Activated T-helper 1 cell treated with Interleukin-2 at 50 U/mL for 16 hours (primary cell): ENCODE data around the gene NKX2-3.

Experiments
- DNase-seq: peaks from one replicate; pipeline ENCODE4 v3.0.0-alpha.2; 2020; ENCODE audit warnings: low read depth

The NKX2-3 gene

DNA sequence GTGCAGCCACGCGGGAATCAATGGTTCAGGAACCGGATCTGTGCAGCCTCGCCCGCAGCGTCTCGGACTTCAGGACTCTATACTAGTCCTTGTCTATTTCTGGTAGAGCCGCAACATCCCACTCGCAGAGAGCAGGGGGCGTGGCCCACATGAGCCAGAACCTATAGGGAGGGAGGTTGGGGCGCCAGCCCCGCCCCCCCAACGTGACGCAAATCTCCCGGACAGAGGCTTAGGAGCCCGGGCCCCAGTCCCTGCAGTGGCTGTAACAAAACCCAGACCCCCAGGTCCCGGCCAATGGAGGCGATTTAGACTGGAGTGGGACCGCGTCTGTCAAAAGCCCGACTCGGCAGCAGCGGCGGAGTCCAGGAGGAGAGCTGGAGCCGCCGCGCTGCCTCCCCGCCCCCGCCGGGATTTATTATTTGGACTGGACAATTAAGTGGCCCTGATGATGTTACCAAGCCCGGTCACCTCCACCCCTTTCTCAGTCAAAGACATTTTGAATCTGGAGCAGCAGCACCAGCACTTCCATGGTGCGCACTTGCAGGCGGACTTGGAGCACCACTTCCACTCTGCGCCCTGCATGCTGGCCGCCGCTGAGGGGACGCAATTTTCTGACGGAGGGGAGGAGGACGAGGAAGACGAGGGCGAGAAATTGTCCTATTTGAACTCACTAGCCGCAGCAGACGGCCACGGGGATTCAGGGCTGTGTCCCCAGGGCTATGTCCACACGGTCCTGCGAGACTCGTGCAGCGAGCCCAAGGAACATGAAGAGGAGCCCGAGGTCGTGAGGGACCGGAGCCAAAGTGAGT is at the start of gene NKX2-3:
Gene NKX2-3, plus strand, starts transcription at position 256 of the 809 bp plus-strand sequence. Its CDS starts 190 bp downstream, at position 446.
- DNase-seq, result no peak

DNA sequence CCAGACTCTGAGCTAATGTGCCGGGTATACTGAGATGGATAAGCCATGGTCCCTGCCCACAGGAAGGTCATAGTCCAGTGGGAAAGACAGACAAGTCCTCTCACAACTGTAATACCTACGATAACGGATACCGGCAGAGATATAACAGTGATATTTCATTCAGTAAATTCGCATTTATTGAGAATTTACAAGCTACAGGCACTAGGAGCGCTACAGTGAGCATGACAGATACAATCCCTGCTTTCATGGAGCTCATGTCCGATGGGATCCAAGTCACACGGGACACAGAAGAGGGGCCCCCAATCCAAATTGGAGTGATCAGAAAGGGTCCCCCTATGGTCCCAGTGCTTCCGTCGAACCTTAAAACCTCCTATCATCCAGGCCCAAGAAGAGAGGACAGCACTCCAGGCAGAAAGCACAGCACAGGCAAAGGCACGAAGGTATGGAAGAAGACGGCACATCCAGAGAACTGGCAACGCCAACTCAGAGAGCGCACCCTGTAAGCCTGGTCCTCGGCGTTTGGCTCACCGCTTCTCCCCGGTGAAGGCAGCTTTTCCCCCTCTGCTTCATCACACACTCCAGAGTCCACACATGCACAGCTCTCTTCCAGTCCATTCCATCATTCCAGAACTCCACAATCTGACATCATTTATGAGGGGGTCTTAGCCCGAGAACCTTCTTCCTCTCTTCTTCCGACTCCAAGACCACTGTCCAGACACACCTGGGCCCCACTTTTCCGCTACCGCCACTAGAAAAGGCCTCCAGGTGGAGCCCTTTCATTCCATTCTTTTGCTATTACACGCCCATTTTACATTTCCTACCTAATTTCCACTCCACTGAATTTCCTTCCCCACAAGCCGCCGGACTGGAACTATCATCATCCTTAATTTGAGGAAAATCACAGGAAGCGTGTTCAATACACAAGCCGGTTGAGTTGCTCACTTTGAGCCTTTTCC is 47.8 kb upstream of the NKX2-3 start:
- no peak for DNase-seq

DNA sequence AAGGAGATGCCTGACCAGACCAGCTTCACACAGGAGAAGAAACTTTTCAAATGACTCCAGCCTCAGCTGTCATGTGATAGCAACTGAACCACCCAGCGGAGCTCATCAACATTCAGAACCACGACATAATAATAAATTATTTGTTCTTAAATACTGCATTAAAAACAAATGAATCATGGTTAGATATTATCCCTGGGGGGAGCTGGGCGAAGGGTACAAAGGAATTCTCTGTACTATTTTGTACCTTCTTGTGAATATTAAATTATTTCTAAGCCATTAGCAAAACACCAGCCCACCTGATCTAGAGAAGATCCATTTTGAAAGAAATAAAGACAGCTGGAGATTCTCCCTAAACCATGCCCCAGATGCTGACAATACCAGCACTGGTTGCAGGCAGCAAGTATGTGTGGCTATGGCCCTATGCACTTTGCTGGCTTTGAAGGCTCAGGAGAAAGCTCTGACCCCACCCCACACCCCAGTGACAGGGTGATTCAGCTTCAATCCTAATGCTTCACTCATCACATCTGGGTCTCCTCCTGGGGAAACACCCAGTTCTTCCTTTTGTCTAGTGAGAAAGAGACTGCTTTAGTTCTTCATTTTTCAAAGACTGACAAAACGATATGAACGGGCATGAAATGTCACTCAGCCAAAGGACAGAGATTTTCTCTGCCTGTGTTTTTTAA is 45.5 kb upstream of the NKX2-3 start:
- no peak for DNase-seq

DNA sequence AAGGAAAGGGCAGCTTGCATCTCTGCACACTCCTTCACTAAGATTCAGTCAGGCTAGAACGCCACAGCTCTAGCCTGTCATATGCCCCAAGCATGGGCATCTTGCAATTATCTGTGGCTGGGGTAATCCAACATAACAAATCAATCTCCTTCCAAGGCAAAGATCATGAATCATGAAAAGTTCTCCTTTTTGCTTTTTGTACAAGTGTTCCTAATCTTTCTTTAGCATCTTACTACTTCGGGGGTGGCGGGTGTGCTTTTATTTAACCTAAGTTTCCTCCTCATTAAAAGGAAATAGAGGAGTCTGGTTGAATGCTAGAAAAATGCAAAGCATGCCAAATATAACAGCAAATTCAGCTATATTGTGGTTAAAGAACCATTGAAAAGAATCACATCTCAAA is 43.5 kb upstream of the NKX2-3 start:
- DNase-seq, result no peak

DNA sequence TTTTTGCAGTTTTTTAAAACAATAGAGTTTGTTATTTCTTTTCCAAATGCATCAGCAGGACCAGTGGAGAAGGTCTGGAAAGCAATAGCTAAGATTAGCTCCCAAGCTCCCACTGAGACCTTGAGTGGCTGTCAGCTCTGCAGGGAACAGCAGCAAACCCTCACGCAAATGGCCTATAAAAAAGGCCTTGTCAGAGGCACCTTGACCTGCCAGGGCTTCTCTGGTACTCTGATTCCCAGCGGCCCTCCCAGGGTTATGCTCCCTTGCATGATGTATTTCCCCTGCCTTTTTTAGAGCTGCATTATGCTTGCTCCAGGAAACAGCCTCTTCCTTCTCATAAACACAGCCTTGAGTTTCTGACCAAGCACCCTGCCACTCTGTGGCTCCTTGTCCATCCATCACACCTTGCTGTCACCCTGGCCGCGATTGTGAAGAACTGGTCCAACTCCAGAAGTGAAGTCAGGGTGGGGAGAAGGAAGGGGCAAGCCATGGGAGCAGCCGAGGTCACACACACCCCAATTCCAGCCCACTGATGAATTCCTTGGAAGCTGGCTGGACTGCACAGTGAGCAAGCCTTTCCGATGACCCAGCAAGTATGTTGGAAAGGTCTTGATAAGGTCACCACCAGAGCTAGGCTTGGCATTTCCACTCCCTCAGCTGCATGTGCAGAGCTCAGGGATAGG is 35.3 kb upstream of the NKX2-3 start:
- DNase-seq, result no peak

DNA sequence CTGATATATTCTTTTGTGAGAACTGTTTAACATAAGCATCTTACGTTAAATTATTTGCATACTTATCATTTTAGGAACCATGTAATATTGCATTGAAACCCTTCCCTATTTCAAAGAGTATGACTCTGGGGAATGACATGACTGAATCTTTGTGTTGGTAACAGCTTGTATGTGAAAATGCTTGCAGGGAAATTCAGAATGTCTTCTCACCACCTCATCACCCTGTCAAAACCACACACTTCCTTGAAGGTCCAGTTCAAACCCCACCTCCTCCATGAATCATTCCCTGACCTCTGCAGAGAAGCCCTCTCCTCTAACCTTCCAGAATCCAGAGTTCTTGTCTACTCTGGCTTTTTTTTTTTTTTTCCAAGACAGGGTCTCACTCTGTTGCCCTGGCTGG is 26.3 kb upstream of the NKX2-3 start:
- no peak for DNase-seq

DNA sequence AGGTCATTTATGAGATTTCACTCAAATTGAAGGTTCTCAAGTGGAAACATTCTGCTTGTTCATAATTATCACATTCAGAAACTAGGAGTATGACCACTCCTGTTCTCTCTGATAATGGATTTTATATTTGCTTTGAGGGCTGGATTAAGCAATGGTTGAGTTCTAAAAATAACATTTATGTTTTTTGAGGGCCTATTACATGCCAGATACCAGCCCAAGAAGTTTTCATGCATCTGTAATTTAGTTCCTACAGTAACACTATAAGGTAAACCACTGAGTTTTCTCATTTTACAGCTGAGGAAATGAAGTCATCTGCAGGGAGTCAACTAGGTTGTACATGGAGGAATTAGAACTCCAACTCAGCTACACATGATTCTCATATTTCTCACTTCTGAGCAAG is 25.5 kb upstream of the NKX2-3 start:
- no peak for DNase-seq

DNA sequence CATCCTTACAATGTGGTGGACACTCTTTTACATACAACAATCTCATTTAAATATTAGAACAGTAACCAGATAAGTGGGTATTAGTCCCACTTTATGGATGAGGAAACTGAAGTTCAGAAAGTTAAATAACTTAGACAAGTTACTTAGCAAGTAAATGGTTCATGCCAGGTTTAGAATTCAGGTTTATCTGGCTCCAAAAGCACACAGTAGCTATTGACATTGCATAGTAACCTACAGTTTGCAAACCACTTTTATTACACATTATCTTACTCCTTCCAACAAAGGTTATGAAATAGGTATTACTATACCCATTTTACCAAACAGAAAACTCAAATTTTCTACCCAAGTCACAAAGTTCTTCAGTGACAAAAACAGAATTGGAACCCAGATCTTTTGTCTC is 19.7 kb upstream of the NKX2-3 start:
- no peak for DNase-seq

DNA sequence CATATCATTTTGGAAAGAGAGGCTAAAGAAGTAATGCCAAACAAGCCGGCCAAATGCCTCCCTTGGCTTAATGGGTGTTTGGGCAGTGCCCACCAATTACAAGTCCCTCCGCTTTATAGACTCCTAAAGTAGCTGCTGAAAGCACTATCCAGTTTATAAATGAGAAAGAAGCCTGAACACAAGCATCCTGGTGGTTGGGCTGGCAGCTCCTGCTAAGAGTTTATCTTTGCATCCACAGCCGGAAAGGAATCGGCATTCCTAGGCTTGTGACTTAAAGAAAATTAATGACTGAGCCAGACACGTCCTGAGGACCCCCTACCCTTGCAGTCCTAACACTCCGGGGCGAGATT is 13.1 kb upstream of the NKX2-3 start:
- DNase-seq, result no peak

DNA sequence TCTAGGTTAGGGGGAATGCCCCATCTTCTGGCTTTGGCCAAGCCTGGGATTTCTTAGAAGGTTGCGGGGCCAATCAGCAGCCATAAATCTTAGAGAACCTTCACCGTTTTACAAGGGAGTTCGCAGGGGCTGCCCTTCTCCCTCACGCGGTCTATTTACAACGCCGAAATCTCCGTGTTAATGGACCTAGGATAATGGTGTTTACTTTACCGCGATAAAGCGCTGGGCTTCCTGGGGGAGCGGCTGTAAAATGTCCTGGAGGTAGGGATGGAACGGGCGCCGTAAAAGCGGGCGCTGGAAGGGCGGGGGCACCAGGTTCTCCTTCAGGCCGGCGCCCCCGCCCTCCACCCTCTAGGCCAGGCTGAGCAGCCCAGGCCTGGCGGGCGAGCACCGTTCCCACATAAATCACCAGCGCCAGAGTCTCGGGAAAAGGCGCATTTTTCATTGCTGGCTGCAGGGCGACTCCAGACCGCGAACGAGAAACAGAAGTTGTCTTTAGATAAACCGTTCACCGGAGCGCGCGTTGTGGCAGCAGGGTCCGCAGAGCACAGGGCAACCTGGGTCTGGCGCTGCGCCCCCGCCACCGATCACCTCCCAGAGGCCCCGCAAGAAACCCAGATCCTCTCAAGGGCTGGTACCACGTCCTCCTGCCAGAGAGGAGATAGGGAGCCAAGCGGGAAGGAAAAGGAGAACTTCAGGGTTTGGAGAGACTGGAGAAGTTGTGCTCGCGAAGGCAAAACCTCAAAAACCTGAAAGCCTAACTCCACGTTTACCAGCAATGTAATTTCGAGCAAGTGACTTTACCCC is 12.5 kb upstream of the NKX2-3 start:
- DNase-seq, result no peak

DNA sequence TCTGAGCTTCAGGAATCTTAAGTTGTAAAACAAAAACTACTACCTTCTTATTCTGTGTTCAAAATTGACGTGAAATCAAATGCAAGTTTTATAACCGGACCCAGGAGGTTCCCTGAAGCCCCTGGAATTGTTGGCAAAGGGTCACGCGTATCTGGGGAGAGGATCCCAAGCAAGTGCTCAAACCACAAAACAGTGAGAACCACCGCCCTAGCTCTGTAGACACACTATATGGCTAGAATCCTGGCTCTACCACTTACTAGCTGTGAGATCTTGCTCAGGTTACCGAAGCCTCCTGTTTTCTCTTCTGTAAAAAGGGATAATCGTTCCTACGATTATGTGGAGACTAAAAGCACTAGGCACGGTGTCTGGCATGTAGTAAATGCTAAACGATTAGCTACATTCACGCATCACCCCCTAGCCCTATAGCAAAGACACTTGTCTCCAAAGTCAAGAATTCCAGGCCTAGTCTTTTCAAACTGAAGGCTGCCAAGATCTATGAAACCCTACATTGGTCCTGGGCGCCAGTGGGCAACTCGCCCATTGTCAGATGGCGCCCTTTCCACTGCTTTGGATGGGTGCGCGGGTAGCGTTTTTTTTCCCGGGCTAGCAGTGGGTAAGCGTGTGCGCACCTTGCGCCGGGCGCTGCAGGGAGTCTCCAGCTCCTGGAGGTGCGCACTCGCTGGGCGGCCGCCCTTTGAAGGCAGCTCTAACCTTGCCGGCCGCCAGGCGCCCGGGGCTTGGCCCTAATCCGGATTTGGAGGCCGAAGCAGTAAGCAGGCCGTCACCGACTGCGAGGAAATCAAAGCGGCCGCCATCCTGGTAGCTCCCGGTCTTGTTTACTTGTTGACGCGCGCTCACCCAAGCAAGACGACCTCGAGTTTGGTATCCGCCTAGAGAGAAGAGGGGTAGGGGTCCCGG is 11.6 kb upstream of the NKX2-3 start:
- no peak for DNase-seq

DNA sequence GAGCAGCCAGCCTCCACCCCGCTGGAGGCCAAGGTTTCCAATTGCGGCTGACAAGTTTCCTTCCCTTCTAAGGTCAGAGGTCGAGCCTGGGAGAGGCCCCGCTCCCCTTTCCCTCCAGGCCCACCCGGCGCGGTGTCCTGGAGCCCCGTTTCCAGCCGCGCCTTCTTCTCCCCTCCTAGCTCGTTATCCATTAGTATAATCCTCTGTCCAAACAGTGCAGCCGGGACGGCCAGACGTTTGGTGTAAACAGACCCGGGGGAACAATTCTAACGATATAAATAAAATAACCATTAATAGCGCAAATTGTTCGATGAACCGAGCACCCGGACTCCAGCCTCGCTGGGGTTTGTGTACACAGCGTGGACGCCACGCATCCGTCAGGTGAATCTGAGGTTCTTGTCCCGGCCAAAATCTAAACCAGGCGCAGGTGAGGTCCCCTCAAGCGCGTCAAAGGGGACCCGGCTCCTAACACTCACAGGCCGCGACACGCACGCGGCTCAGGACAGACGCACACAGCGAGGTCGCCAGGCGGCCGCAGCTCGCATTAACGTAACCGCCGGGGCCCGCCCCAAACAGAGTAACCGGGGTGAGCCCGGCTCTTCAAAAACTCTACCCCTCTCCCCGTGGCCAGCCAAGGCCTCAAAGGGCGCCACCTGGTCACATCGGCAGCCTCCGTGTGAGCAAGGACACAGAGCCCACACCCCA is 10.8 kb upstream of the NKX2-3 start:
- DNase-seq, result no peak

DNA sequence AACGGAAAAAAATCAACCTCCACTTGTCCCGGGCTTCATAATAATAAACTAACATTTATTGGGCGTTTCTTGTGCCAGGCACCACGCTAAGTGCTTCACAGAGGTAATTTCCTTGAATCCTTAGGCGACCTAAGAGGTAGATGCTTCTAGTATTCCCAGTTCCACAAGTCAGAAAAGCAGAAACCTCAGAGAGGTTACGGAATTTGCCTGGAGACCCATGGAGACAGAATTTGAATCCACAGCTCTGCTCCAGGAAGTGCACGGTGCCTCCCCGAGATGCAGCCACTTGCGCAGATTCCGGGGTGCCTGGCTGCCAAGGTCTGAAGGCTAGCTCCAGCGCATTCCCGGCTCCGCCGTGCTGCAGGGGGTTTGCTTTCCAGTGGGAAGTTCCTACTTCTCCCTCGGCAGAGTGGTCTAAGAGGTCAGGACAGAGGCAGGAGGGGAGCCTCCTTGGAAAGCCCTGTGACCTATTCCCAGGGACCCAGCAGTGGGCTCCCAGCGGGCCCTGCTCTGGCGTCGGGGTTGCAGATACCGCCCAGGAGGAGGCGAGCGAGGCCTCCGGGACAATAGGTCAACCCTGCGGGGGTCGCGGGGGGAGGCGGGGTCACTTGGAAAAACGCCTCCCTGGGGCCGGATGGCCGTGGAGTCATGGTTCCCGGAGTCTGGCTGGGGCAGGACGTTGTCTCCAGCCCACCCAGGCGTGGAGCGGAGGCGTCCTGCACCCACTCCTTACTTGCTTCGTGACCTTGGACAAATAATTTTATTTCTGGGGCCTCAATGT is 10.1 kb upstream of the NKX2-3 start:
- DNase-seq, result no peak

DNA sequence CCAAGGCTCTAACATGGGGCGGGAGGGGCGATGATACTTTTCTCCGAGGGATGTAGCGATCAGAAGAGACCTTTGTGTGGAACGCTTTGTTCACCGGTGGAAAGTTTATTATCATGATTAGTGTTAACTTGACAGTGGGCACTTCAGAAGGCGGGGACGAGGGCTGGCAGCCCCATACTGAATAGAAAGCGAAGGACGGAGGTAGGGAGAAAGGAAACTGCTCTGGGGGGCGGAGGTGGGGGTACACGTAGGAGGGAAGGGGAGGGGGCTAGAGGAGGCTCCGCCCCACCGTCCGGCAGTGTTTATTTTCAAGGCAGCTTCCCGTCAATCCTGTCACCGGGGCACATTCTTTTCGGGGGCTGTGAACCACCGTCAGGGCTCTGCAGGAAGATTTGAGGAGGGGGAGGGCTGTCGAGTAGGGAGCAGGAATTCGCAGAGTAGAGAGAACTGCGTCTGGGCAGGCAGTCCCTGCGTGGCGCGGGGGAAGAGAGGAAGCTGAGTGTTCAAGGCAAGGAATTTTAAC is 9.4 kb upstream of the NKX2-3 start:
- no peak for DNase-seq

DNA sequence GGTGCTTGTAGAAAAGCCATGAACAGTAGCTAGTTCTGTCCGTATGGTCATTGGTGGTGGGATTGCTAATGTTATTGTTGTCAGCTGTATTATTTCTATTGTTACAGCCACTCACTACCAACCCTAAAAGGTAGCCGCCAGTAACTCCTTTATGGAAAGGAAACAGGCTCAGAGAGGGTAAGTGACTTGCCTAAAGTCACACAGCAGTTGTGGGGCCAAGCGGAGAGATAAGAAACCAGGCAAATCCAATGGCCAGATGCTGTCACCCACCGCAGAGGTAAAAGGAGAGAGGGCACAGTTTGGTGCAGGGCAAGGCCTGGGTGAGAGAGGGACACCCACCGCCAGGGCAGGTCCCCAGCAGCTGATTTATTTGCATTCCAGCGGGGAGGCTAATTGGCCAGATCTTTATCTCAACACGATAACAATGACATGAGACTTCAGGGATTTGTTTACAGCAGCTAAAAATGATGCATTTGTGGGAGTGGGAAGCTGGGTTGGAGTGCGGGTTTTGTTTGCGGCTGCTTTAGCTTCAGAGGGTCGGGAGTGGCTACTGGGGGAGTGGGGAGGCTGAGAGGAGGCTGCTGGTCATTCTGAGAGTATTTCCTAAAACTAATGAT is 8.6 kb upstream of the NKX2-3 start:
- no peak for DNase-seq

DNA sequence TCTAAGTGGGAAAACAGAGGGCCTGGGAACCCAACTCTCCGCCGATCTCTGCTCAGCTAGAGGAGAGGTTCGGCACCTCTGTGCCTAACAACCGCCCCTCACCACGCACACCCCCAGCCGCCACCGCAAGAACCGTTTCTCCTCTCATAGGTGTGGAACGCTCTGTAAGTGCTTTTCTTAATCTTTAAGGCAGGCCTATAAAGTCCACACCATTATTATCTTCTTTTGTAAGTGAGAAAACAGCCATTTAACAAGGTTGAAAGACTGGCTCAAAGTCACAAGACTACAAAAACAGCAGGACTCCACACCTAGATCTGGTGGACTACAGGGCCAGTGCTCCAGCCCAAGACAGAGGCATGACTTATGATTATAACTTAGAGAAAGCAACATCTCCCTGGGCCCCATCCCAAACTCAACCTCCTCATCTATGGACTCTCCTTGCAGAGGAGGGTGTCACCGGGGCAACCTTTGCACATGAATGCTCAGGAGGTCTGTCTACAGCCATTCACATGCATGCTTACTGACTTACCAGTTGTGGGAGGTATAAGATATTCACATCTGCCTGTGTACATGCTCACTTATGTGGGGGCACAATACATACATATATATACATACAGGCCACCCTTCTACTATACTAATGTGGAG is 7.9 kb upstream of the NKX2-3 start:
- DNase-seq, result no peak

DNA sequence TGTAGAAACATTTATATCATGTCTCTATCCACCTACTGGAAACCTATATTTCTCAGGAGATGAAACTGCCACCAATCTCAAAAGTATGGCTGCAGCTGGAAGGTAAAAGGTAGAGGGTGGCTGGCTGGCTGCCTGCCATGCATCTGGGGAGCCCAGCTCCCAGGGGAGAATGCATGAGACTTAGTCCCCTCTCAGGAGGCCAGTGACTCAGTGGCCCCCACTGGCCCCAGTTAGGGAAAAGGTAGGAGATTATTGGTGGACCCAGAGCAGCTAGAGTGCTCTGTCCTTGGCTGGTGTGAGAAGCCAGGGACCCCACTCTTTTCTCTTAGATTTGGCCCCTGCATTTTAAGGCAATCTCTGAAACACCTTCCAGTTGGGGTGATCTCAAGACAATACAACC is 6.8 kb upstream of the NKX2-3 start:
- DNase-seq, result no peak
